Endodermal cell (in vitro differentiated cells): Measurements from ENCODE around the gene ZNF320. TPM values are rescaled to one million over a fixed set of nuclear protein-coding genes. Genes with fewer than 3 reads are reported as not detected.
A peak's percentile ranks its signal among the peaks of the same experiment; 100 is the strongest.
"Not testable (repeated sequence)": the region's sequence is repeated elsewhere in the genome, so short reads cannot be mapped to it uniquely, and the experiment has no call there.

Source experiments
- DNase-seq: peaks from one replicate; pipeline ENCODE4 v3.0.0-alpha.2; 2017
- H3K27ac ChIP-seq: 2 replicates; pipeline ENCODE4 v1.5.1; 2013; ENCODE audit warnings: mild to moderate bottlenecking, low read depth, low read length, moderate library complexity
- H3K27me3 ChIP-seq: 2 replicates; pipeline ENCODE4 v1.6.1; 2013; ENCODE audit warnings: mild to moderate bottlenecking, low read length, moderate library complexity; ENCODE audit not compliant: insufficient read depth, control insufficient read depth, poor library complexity, severe bottlenecking
- H3K36me3 ChIP-seq: 2 replicates; pipeline ENCODE4 v1.7.0; 2013; ENCODE audit warnings: mild to moderate bottlenecking, low read length, moderate library complexity; ENCODE audit not compliant: control insufficient read depth, insufficient read depth
- H3K4me1 ChIP-seq: one replicate; pipeline ENCODE4 v1.7.0; 2013; ENCODE audit warnings: low read length; ENCODE audit not compliant: control insufficient read depth, insufficient read depth
- H3K4me3 ChIP-seq: 2 replicates; pipeline ENCODE4 v1.5.1; 2013; ENCODE audit warnings: mild to moderate bottlenecking, low read length, moderate library complexity
- H3K9ac ChIP-seq: 2 replicates; pipeline ENCODE4 v1.6.1; 2013; ENCODE audit warnings: mild to moderate bottlenecking, low read length, moderate library complexity; ENCODE audit not compliant: poor library complexity, severe bottlenecking; ENCODE audit errors: extremely low read depth
- H3K9me3 ChIP-seq: 2 replicates; pipeline ENCODE4 v1.6.1; 2013; ENCODE audit warnings: mild to moderate bottlenecking, low read length, moderate library complexity; ENCODE audit not compliant: control insufficient read depth
- H3K27ac Mint-ChIP-seq: 2 replicates; pipeline ENCODE4 v1.8.0; 2020; ENCODE audit warnings: mixed read lengths
- H3K27me3 Mint-ChIP-seq: 2 replicates; pipeline ENCODE4 v1.8.0; 2021; ENCODE audit warnings: mild to moderate bottlenecking, mixed read lengths; ENCODE audit not compliant: insufficient read depth
- H3K36me3 Mint-ChIP-seq: 2 replicates; pipeline ENCODE4 v1.8.0; 2020; ENCODE audit warnings: low read depth, mixed read lengths
- H3K4me1 Mint-ChIP-seq: 2 replicates; pipeline ENCODE4 v1.8.0; 2020; ENCODE audit warnings: mixed read lengths
- H3K4me3 Mint-ChIP-seq: 2 replicates; pipeline ENCODE4 v1.8.0; 2020; ENCODE audit warnings: mild to moderate bottlenecking, moderate library complexity, mixed read lengths
- H3K9me3 Mint-ChIP-seq: 2 replicates; pipeline ENCODE4 v1.8.0; 2020; ENCODE audit warnings: mild to moderate bottlenecking, mixed read lengths
- CTCF ChIP-seq: fragments of 200-600 bp; sonication (generic); conservative IDR thresholded peaks from 2 replicates; pipeline ENCODE4 v1.5.0; 2021; ENCODE audit warnings: antibody characterized with exemption, mild to moderate bottlenecking
- WGBS, 2 experiments: methylation state at CpG; one replicate each; pipeline versions ENCODE4 v1.1.5 to v1.1.7; 2013; ENCODE audit warnings: missing lambda C conversion rate in 2 of 2, mixed read lengths in 1 of 2; ENCODE audit not compliant: insufficient coverage in 1 of 2, insufficient read length in 1 of 2; 5-methylcytosine and 5-hydroxymethylcytosine counted together
- total RNA-seq, 2 donors: library from RNA; stranded (reverse); fragmentation: NEBNext Ultra II Directional in 1 of 2; extraction: Animal tissue kit (Norgen Biotek cat#: 25700) in 1 of 2; gene quantifications; 2 replicates in 1 of 2; 3 replicates in 1 of 2; pipeline ENCODE4 v1.2.1, GENCODE V29; 2021

ZNF320 gene
- total RNA-seq, 2 donors from 2014 or later, result 33.5 to 37.5 TPM

DNA sequence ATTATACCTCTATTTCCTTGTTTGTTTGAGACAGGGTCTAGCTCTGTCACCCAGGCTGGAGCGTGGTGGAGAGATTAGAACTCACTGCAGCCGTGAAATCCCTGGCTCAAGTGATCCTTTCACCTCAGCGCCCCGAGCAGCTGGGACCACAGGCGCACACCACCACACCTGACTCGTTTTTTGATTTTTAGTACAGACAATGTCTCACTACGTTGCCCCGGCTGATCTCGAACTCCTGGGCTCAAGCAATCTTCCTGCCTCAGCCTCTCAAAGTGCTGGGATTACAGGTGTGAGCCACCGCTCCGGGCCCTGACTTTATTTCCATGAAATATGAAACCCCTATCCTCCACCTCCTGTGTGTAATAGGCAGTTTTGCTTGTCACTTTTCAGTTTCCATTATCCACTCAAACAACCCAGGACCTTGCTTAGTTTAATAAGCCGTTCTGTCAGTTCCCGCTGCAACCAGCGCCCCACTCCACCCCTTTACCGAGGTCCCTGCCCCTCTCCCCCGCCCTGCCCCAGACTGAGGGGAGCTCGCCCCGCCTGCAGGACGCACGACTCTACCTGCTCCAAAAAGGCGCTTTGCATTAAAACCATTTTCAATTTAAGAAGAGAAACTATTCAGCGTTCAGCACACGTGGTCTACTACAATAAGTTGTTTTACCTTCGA lies 48.4 kb upstream of the ZNF320 start:
- Histone ChIP-seq H3K4me1 (peaks cover 3% of the 10 kb centered on the region), H3K4me3 (peak overlapping the region; percentile 47), H3K27me3 (no peaks in the 10 kb centered on the region), H3K9ac (peak overlapping the region; percentile 54), H3K27ac (peak overlapping the region; percentile 59), H3K9me3 (peaks cover 47% of the 10 kb centered on the region), H3K36me3 (peaks cover 26% of the 10 kb centered on the region)
- H3K27ac Mint-ChIP-seq, result peak overlapping the region; percentile 99
- H3K4me3 Mint-ChIP-seq, result peak overlapping the region; percentile 78
- no peaks in the 10 kb centered on the region for H3K27me3 Mint-ChIP-seq
- peaks cover 19% of the 10 kb centered on the region for H3K4me1 Mint-ChIP-seq
- H3K9me3 Mint-ChIP-seq, result peaks cover 47% of the 10 kb centered on the region
- DNase-seq, result peak; percentile 59
- TF ChIP-seq CTCF, result no peak
- peaks cover 28% of the 10 kb centered on the region for H3K36me3 Mint-ChIP-seq
- WGBS, 2 experiments, result 87 to 89% methylated on average over 20 to 24 of the region's 24 CpGs

DNA sequence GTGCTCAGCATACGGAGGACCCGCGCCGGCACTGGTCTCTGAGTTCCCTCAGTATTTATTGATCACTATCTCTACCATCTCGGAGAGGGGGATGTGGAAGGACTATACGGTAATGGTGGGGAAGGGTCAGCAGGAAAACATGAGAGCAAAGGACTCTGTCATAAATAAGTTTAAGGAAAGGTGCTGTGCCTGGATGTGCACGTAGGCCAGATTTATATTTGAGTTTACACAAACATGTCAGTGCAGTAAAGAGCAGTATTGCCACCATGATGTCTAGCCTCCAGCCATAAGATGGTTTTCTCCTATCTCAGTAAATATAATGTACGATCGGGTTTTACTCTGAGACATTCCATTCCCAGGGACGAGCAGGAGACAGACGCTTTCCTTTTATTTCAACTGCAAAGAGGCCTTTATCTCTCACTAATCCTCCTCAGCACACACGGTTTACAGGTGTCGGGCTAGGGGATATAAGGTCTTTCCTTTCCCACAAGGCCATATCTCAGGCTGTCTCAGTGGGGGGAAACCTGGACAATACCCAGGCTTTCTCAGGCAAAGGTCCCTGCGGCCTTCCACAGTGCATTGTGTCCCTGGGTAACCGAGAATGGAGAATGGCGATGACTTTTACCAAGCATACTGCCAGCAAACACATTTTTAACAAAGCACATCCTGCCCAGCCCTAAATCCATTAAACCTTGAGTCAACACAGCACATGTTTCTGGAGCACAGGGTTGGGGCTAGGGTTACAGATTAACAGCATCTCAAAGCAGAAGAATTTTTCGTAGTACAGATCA lies 47.5 kb upstream of the ZNF320 start:
- H3K9ac ChIP-seq, result peak overlapping the region; percentile 54
- peaks cover 39% of the 10 kb centered on the region for H3K9me3 ChIP-seq
- not testable (repeated sequence) for H3K27me3 Mint-ChIP-seq, H3K27me3 ChIP-seq, H3K4me1 ChIP-seq
- DNase-seq, result peak; percentile 78
- peak overlapping the region; percentile 47 for H3K4me3 ChIP-seq
- peaks cover 18% of the 10 kb centered on the region for H3K36me3 ChIP-seq
- 56 to 73% methylated on average over 6 to 17 of the region's 17 CpGs for WGBS, 2 experiments
- Mint-ChIP-seq H3K4me3 (peak overlapping the region; percentile 78), H3K9me3 (peaks cover 38% of the 10 kb centered on the region), H3K27ac (peak overlapping the region; percentile 99), H3K36me3 (peaks cover 19% of the 10 kb centered on the region), H3K4me1 (peaks cover 19% of the 10 kb centered on the region)
- H3K27ac ChIP-seq, result peak overlapping the region; percentile 85

GRCh38 chr19:52943884-52944643 lies 46.6 kb upstream of the ZNF320 start:
- H3K27ac Mint-ChIP-seq, result peak overlapping the region; percentile 99
- no peaks in the 10 kb centered on the region for H3K27me3 Mint-ChIP-seq
- peak overlapping the region; percentile 46 for H3K9ac ChIP-seq
- peak overlapping the region; percentile 78 for H3K4me3 Mint-ChIP-seq
- H3K36me3 ChIP-seq, result peaks cover 18% of the 10 kb centered on the region
- 86 to 94% methylated on average over 16 to 17 of the region's 17 CpGs for WGBS, 2 experiments
- peaks cover 3% of the 10 kb centered on the region for H3K4me1 ChIP-seq
- TF ChIP-seq CTCF, result no peak
- no peaks in the 10 kb centered on the region for H3K27me3 ChIP-seq
- H3K4me3 ChIP-seq, result peak overlapping the region; percentile 35
- H3K9me3 Mint-ChIP-seq, result peaks cover 30% of the 10 kb centered on the region
- H3K4me1 Mint-ChIP-seq, result peaks cover 19% of the 10 kb centered on the region
- H3K27ac ChIP-seq, result peak overlapping the region; percentile 85
- DNase-seq, result peak; percentile 60
- H3K9me3 ChIP-seq, result peaks cover 30% of the 10 kb centered on the region
- peaks cover 14% of the 10 kb centered on the region for H3K36me3 Mint-ChIP-seq
